HG03571 (cell line): ENCODE results near the gene SH2B2.
"Not testable (repeated sequence)": the region's sequence is repeated elsewhere in the genome, so short reads cannot be mapped to it uniquely, and the experiment has no call there.

Source experiments
- ATAC-seq: cut with Tn5 transposase; IDR thresholded peaks from one replicate; pipeline ENCODE4 v1.9.1; 2021; ENCODE audit not compliant: unreplicated experiment

Gene SH2B2

GRCh38 chr7:102328863-102329262 lies 42.2 kb downstream of the SH2B2 start:
- not testable (repeated sequence) for ATAC-seq

- not testable (repeated sequence) for ATAC-seq
Measured at GRCh38 chr7:102329366-102329765, 42.7 kb downstream of the SH2B2 start.

- ATAC-seq = not testable (repeated sequence)
Measured at GRCh38 chr7:102330666-102331460, 44.2 kb downstream of the SH2B2 start.

GRCh38 chr7:102335574-102335973 lies 48.9 kb downstream of the SH2B2 start:
- not testable (repeated sequence) for ATAC-seq

GRCh38 chr7:102337002-102337401 lies 50.3 kb downstream of the SH2B2 start:
- not testable (repeated sequence) for ATAC-seq

- not testable (repeated sequence) for ATAC-seq
Measured at GRCh38 chr7:102337420-102337819, 50.8 kb downstream of the SH2B2 start.

GRCh38 chr7:102340599-102341368 lies 54.1 kb downstream of the SH2B2 start:
- not testable (repeated sequence) for ATAC-seq

- ATAC-seq = not testable (repeated sequence)
Measured at GRCh38 chr7:102346983-102347382, 60.3 kb downstream of the SH2B2 start.

- not testable (repeated sequence) for ATAC-seq
Measured at GRCh38 chr7:102356344-102356743, 69.7 kb downstream of the SH2B2 start, which contains the start of gene SPDYE6. Gene SPDYE6, minus strand, starts transcription at chr7:102356444. Its CDS starts 421 bp downstream, at chr7:102356023.

- peak; percentile 98 for ATAC-seq
Measured at GRCh38 chr7:102363549-102364393, 77.1 kb downstream of the SH2B2 start.

GRCh38 chr7:102364394-102364886 lies 77.8 kb downstream of the SH2B2 start:
- not testable (repeated sequence) for ATAC-seq

GRCh38 chr7:102365390-102365789 lies 78.7 kb downstream of the SH2B2 start:
- not testable (repeated sequence) for ATAC-seq

GRCh38 chr7:102370038-102370437 lies 83.4 kb downstream of the SH2B2 start:
- not testable (repeated sequence) for ATAC-seq
